Measurements from ENCODE around the gene HJURP. TPM values are rescaled to one million over a fixed set of nuclear protein-coding genes. Genes with fewer than 3 reads are reported as not detected.

The HJURP gene
- total RNA-seq, 4 donors from 2014 or later, result 0.15 to 3.1 (median 2.5) TPM; not detected in 1

DNA sequence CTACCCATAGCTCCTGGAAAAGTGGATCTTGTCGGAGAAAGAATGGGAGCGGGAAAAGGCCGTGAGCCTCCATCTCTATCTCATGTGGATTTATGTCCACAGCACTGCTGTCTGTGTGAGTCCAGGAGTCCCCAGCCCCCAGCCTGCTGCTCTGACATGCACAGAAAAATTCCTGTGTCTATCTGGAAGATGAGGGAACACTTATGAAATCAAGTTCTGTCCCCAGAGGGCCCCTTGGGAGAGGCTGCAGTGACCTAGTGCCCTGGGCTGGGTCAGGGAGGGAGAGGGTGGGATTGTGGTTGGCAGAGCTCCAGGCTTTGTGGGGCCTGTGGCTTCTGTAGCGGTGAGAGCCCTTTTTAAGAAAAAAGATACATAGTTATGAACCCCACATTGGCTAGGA is 37.6 kb downstream of the HJURP start:
- Histone ChIP-seq H3K9me3 (peaks cover 0 to 7% (median 0%) of the 10 kb centered on the region in 3 donors), H3K4me1 (no peaks in the 10 kb centered on the region), H3K27ac (no peak overlapping the region), H3K4me3 (no peak overlapping the region), H3K36me3 (no peaks in the 10 kb centered on the region), H3K27me3 (peaks cover 9% of the 10 kb centered on the region)
- TF ChIP-seq, protein P1, sequence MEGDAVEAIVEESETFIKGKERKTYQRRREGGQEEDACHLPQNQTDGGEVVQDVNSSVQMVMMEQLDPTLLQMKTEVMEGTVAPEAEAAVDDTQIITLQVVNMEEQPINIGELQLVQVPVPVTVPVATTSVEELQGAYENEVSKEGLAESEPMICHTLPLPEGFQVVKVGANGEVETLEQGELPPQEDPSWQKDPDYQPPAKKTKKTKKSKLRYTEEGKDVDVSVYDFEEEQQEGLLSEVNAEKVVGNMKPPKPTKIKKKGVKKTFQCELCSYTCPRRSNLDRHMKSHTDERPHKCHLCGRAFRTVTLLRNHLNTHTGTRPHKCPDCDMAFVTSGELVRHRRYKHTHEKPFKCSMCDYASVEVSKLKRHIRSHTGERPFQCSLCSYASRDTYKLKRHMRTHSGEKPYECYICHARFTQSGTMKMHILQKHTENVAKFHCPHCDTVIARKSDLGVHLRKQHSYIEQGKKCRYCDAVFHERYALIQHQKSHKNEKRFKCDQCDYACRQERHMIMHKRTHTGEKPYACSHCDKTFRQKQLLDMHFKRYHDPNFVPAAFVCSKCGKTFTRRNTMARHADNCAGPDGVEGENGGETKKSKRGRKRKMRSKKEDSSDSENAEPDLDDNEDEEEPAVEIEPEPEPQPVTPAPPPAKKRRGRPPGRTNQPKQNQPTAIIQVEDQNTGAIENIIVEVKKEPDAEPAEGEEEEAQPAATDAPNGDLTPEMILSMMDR (IDR thresholded peaks at IDR 0.05), result no peak
- TF ChIP-seq POLR2A (IDR thresholded peaks at IDR 0.05), result no peak
- no peak for TF ChIP-seq EP300 (IDR thresholded peaks at IDR 0.05)
- TF ChIP-seq POLR2AphosphoS5 (IDR thresholded peaks at IDR 0.05), result no peak
- 73 to 83% methylated on average over 3 to 4 of the region's 4 CpGs for WGBS, 2 donors (ENCODE audit: low coverage in 1 of 2)
- no peak for ATAC-seq

DNA sequence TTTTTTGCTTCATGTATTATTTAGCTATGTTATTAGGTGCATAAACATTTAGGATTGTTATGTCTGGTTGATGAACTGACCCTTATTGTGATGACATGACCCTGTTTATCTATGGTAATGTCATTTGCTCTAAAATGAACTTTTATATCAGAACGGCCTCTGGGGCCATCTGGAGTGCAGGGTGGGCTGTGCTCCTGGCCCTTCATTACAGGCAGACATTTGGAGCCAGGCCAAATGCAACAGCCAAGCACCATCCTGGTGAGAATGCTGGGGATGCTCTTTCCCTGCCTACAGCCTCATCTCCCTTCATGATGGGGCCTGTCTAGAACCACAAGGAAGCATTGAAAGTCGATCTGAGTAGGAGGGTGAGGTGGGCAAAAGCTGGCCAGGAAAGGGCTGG is 38.0 kb downstream of the HJURP start:
- no peak overlapping the region for H3K4me3 ChIP-seq
- no peaks in the 10 kb centered on the region for H3K4me1 ChIP-seq
- H3K9me3 ChIP-seq, result peaks cover 0 to 7% (median 0%) of the 10 kb centered on the region in 3 donors
- no peak overlapping the region for H3K27ac ChIP-seq
- WGBS, 2 donors (ENCODE audit: low coverage in 1 of 2), result 14 to 30% methylated on average over 1 to 2 of the region's 2 CpGs
- TF ChIP-seq POLR2A (IDR thresholded peaks at IDR 0.05) (no peak), POLR2AphosphoS5 (IDR thresholded peaks at IDR 0.05) (no peak), EP300 (IDR thresholded peaks at IDR 0.05) (no peak)
- TF ChIP-seq, protein P1 (IDR thresholded peaks at IDR 0.05), result no peak
- peaks cover 9% of the 10 kb centered on the region for H3K27me3 ChIP-seq
- ATAC-seq, result no peak
- H3K36me3 ChIP-seq, result no peaks in the 10 kb centered on the region

DNA sequence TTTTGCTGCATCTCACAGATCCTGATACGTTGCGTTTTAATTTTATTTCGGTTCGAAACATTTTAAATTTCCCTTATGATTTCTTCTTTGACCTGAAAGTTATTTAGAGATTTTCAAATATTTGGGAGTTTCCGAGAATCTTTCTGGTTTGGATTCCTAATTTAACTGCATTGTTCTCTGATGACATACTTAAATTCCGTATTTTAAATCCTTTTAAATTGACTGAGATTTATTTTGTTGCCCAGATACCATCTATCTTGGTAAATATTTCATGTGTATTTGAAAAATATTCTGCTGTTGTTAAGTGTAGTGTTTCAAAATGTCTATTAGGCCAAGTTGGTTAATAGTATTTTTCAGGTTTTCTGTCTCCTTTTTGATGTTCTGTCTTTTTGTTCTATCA is 38.5 kb downstream of the HJURP start:
- H3K27ac ChIP-seq, result no peak overlapping the region
- no peak overlapping the region for H3K4me3 ChIP-seq
- no peak for ATAC-seq
- H3K9me3 ChIP-seq, result peaks cover 0 to 7% (median 0%) of the 10 kb centered on the region in 3 donors
- WGBS, 2 donors (ENCODE audit: low coverage in 1 of 2), result 55 to 66% methylated on average over 6 of the region's 6 CpGs
- H3K4me1 ChIP-seq, result no peaks in the 10 kb centered on the region
- no peaks in the 10 kb centered on the region for H3K36me3 ChIP-seq
- TF ChIP-seq POLR2AphosphoS5 (IDR thresholded peaks at IDR 0.05), result no peak
- TF ChIP-seq, protein P1 (IDR thresholded peaks at IDR 0.05), result no peak
- no peak for TF ChIP-seq POLR2A (IDR thresholded peaks at IDR 0.05)
- TF ChIP-seq EP300 (IDR thresholded peaks at IDR 0.05), result no peak
- H3K27me3 ChIP-seq, result peaks cover 9% of the 10 kb centered on the region

DNA sequence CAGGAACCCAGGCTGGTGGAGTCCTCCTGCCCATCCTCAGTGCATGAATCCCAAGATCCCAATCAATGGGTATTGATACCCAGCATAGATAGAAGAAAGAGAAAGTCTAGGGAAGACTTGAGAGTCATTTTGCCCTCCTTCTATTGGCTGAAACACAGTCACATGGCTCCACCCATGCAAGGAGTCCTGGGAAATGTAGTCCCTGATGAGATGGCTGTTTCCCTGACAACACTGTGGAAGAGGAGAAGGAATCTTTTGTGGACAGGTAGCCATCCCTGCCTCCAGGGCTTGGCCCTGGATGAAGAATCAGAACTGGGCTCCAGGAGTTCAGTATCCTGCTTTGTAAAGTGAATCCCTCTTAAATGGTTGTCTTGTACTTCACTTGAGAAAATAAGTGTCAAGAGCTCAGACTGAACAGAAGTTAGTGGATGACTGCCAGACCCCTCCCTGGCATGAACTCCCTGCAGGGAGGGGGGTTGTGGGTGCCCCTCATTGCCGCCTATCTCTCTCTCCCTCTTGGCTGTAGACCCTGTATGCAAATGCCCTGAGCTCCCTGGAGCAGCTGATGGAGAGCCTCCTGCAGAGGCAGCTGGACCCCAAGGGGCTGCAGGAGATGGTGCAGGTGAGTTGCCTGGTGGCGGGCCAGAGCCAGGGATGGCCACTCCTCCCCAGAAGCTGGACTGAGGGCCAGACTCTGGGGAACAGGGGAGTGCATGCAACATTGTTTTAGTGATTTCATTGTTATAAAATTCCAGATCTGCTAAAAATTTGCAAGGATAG is 40.1 kb downstream of the HJURP start:
- Histone ChIP-seq H3K4me3 (no peak overlapping the region), H3K9me3 (peaks cover 0 to 7% (median 0%) of the 10 kb centered on the region in 3 donors), H3K27me3 (peaks cover 16% of the 10 kb centered on the region), H3K4me1 (no peaks in the 10 kb centered on the region), H3K27ac (no peak overlapping the region), H3K36me3 (no peaks in the 10 kb centered on the region)
- 80% methylated on average over 1 of the region's 2 CpGs; no CpG with 5 or more reads in 1 of the 2 donors for WGBS, 2 donors (ENCODE audit: low coverage in 1 of 2)
- TF ChIP-seq POLR2A (IDR thresholded peaks at IDR 0.05) (no peak), POLR2AphosphoS5 (IDR thresholded peaks at IDR 0.05) (no peak), EP300 (IDR thresholded peaks at IDR 0.05) (no peak)
- TF ChIP-seq, protein P1 (IDR thresholded peaks at IDR 0.05), result no peak
- ATAC-seq, result no peak

All from gastroesophageal sphincter (tissue), 4 donors.